IMR-90 (cell line): ENCODE measurements around the gene PJA1. TPM values are rescaled to one million over a fixed set of nuclear protein-coding genes. Genes with fewer than 3 reads are reported as not detected.

Experiments
- ATAC-seq: fragments of 200-7000 bp; cut with Tn5 transposase; 2 replicates; pipeline ENCODE4 v1.9.1; 2020; ENCODE audit warnings: low read depth, mild to moderate bottlenecking, moderate library complexity
- BruUV-seq: library from RNA; stranded (reverse); fragments of 400-500 nt; replicated peaks from 2 replicates; lab custom pipeline; 2021; lab: Mats Ljungman, UMichigan
- CTCF ChIA-PET: fragments of 300-600 bp; formaldehyde crosslinking; extraction: SDS; loops from one replicate; lab custom pipeline; 2021; ENCODE audit warnings: antibody characterized with exemption; lab: Yijun Ruan, JAX
- POLR2A ChIA-PET: fragments of 300-600 bp; sonication (Branson Sonifier 250); formaldehyde crosslinking; loops from one replicate; lab custom pipeline; 2022; ENCODE audit warnings: antibody characterized with exemption; ENCODE audit not compliant: unreplicated experiment; lab: Charles Lee
- DNase-seq: peaks from one replicate; pipeline ENCODE4 v3.0.0; 2013
- H2AFZ ChIP-seq: replicated peaks from 2 replicates; pipeline ENCODE3; 2013; ENCODE audit warnings: low read length, mild to moderate bottlenecking; ENCODE audit not compliant: poor library complexity
- H2AK5ac ChIP-seq: 2 replicates; pipeline ENCODE4 v1.6.1; 2013; ENCODE audit warnings: low read depth, low read length, inconsistent platforms
- H2AK9ac ChIP-seq: replicated peaks from 2 replicates; pipeline ENCODE3; 2013; ENCODE audit warnings: mild to moderate bottlenecking, low read depth, low read length, moderate library complexity; ENCODE audit not compliant: poor library complexity
- H2BK120ac ChIP-seq: 2 replicates; pipeline ENCODE4 v1.6.1; 2013; ENCODE audit warnings: low read depth, low read length, inconsistent platforms
- H2BK15ac ChIP-seq: 3 replicates; pipeline ENCODE4 v1.6.1; 2013; ENCODE audit warnings: low read depth, low read length, inconsistent platforms
- H2BK20ac ChIP-seq: 2 replicates; pipeline ENCODE4 v1.6.1; 2013; ENCODE audit warnings: low read depth, mild to moderate bottlenecking, inconsistent platforms, low read length, moderate library complexity
- H2BK5ac ChIP-seq: 2 replicates; pipeline ENCODE4 v1.6.1; 2013; ENCODE audit warnings: mild to moderate bottlenecking, low read depth, low read length, inconsistent platforms; ENCODE audit not compliant: poor library complexity, severe bottlenecking
- H3K14ac ChIP-seq: replicated peaks from 2 replicates; pipeline ENCODE4 v1.6.1; 2013; ENCODE audit warnings: low read depth, low read length, inconsistent platforms
- H3K18ac ChIP-seq: 2 replicates; pipeline ENCODE4 v1.6.1; 2013; ENCODE audit warnings: low read depth, low read length, control low read depth
- H3K23ac ChIP-seq: 2 replicates; pipeline ENCODE4 v1.6.1; 2013; ENCODE audit warnings: low read depth, low read length, inconsistent platforms
- H3K27ac ChIP-seq: 2 replicates; pipeline ENCODE4 v1.5.1; 2013; ENCODE audit warnings: mild to moderate bottlenecking, control low read depth, low read length; ENCODE audit not compliant: insufficient read depth
- H3K27me3 ChIP-seq: 2 replicates; pipeline ENCODE4 v1.6.1; 2013; ENCODE audit warnings: low read length; ENCODE audit not compliant: control insufficient read depth, insufficient read depth
- H3K36me3 ChIP-seq: 2 replicates; pipeline ENCODE4 v1.6.1; 2013; ENCODE audit warnings: low read length, mixed read lengths; ENCODE audit not compliant: control insufficient read depth, insufficient read depth
- H3K4ac ChIP-seq: 2 replicates; pipeline ENCODE4 v1.6.1; 2013; ENCODE audit warnings: low read depth, low read length, inconsistent platforms
- H3K4me1 ChIP-seq: 2 replicates; pipeline ENCODE4 v1.6.1; 2013; ENCODE audit warnings: low read length, mixed read lengths; ENCODE audit not compliant: control insufficient read depth, insufficient read depth
- H3K4me2 ChIP-seq: 2 replicates; pipeline ENCODE4 v1.6.1; 2013; ENCODE audit warnings: low read depth, mild to moderate bottlenecking, control low read depth, low read length, moderate library complexity
- H3K4me3 ChIP-seq: 2 replicates; pipeline ENCODE4 v1.5.1; 2013; ENCODE audit warnings: low read depth, mild to moderate bottlenecking, control low read depth, low read length, moderate library complexity; ENCODE audit not compliant: insufficient read depth
- H3K56ac ChIP-seq: 2 replicates; pipeline ENCODE4 v1.6.1; 2013; ENCODE audit warnings: low read length, inconsistent platforms; ENCODE audit not compliant: insufficient read depth; ENCODE audit errors: extremely low read depth
- H3K79me1 ChIP-seq, 2 experiments: 2 replicates each; pipeline ENCODE4 v1.6.1; 2013; ENCODE audit warnings: low read length in 2 of 2, inconsistent platforms in 1 of 2, low read depth in 1 of 2
- H3K9ac ChIP-seq: 2 replicates; pipeline ENCODE4 v1.6.1; 2013; ENCODE audit warnings: low read depth, low read length, control low read depth
- H3K9me1 ChIP-seq: 2 replicates; pipeline ENCODE4 v1.6.1; 2013; ENCODE audit warnings: low read length, inconsistent platforms; ENCODE audit not compliant: insufficient read depth
- H3K9me3 ChIP-seq: 2 replicates; pipeline ENCODE4 v1.6.1; 2013; ENCODE audit warnings: low read length; ENCODE audit not compliant: control insufficient read depth, insufficient read depth
- H4K20me1 ChIP-seq: 2 replicates; pipeline ENCODE4 v1.6.1; 2013; ENCODE audit warnings: low read length, inconsistent platforms; ENCODE audit not compliant: insufficient read depth
- H4K5ac ChIP-seq: 2 replicates; pipeline ENCODE4 v1.6.1; 2013; ENCODE audit warnings: mild to moderate bottlenecking, low read depth, low read length, control low read depth
- H4K8ac ChIP-seq, 2 experiments: 2 replicates each; pipeline ENCODE4 v1.6.1; 2013; ENCODE audit warnings: low read depth in 2 of 2, low read length in 2 of 2, control low read depth in 1 of 2, inconsistent platforms in 1 of 2
- H4K91ac ChIP-seq: 2 replicates; pipeline ENCODE4 v1.6.1; 2013; ENCODE audit warnings: low read depth, low read length, inconsistent platforms; ENCODE audit not compliant: insufficient read depth
- CTCF ChIP-seq: conservative IDR thresholded peaks from 2 replicates; pipeline ENCODE4 v1.5.1; 2012; ENCODE audit warnings: mild to moderate bottlenecking, low read depth, low read length, improper control_type of control experiment
- WGBS, 2 experiments: methylation state at CpG; one replicate each; pipeline versions ENCODE4 v1.1.5 to v1.1.7; 2013; ENCODE audit warnings: missing lambda C conversion rate in 2 of 2; ENCODE audit not compliant: insufficient read length in 1 of 2; ENCODE audit errors: extremely low coverage in 2 of 2; 5-methylcytosine and 5-hydroxymethylcytosine counted together
- dilution Hi-C: fragments of 300-500 bp; cut with HindIII; formaldehyde crosslinking; loops from one replicate; pipeline ENCODE4 v1.14.3; 2018; ENCODE audit warnings: low sequenced_read_pairs; ENCODE audit not compliant: unreplicated experiment
- in situ Hi-C: fragments of 300-500 bp; cut with MboI; formaldehyde crosslinking; loops from 3 replicates; pipeline ENCODE4 v1.14.3; 2019; ENCODE audit warnings: low sequenced_read_pairs, inconsistent platforms, mixed read lengths
- intact Hi-C: fragments of 100-400 bp; cut with micrococcal nuclease; formaldehyde crosslinking; loops from 2 replicates; pipeline ENCODE4 v1.10.0; 2022
- polyA plus RNA-seq, 3 experiments: library from polyadenylated mRNA; depleted of rRNA; stranded (reverse); fragments of >200 nt; gene quantifications; 2 replicates each; pipeline ENCODE4 v1.2.3, GENCODE V29; 2012; ENCODE audit warnings: low replicate concordance in 1 of 3
- total RNA-seq: library from RNA; depleted of rRNA; stranded (reverse); fragments of >200 nt; gene quantifications from 2 replicates; pipeline ENCODE4 v1.2.3, GENCODE V29; 2012

The PJA1 gene
- total and polyA plus RNA-seq, 2 of the 4 experiments (the other 2 are of a cell fraction) = 15.1 to 24.4 TPM

DNA sequence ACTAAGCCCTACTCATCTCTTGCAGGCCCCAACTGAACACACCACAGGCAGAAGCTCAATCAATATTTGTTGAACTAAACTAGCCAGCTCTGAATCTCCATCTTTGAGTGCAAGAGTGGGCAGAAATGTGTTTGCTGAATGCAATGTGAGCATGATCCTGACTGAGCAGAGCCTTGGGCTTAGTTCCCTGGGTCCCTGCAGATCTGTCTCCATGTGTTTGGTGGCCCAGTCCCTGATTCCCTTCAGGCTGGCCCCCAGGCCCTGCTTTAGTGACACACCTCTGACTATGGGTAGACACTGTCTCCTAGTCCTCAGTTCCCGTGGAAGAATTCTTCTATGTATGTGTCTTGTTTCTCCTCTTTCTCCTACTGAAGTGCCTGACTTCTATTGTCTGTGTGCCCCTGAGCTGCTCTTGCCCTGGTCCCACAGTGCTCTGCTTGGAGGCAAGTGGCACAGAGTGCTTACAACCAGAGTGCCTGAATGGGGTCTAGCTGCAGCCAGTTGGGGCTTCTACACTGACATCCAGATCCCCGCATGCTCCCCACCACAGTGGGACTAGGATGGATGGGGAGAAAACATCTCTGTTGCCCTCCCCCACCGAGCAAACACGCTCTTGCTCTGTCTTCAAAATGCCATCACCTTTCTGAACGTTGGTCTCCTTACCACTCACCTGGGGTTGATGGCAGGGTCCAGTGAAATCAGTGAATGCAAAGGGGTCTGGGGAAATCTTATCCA is 9.3 kb downstream of the PJA1 start:
- no peak overlapping the region for H2AK5ac ChIP-seq
- no CpG with 5 or more reads among the region's 5 CpGs for WGBS, 2 experiments
- in situ Hi-C loops = no loop called here

More for the DNA sequence above, 9.3 kb downstream of the PJA1 start:
- H3K9ac ChIP-seq = no peak overlapping the region
- H3K56ac ChIP-seq = no peak overlapping the region
- H3K4ac ChIP-seq = no peak overlapping the region
- no TSS peak for BruUV-seq
- no peak overlapping the region for H4K8ac ChIP-seq
- no peak overlapping the region for H3K27ac ChIP-seq
- no peak overlapping the region for H4K5ac ChIP-seq
- no peak overlapping the region for H2BK15ac ChIP-seq
- no peak for TF ChIP-seq CTCF
- ATAC-seq = no peak
- H3K9me1 ChIP-seq = no peaks in the 10 kb centered on the region
- H4K91ac ChIP-seq = no peak overlapping the region
- H3K23ac ChIP-seq = no peak overlapping the region
- H3K4me1 ChIP-seq = no peaks in the 10 kb centered on the region
- intact Hi-C loops = no loop called here
- H3K36me3 ChIP-seq = no peaks in the 10 kb centered on the region
- ChIA-PET POLR2A (no interaction called here), CTCF (interaction anchor here (0.5 kb wide), 1 partner anchor 101 kb away, joined by 4 read pairs; no protein-coding TSS in a partner anchor)
- no peak overlapping the region for H2AK9ac ChIP-seq
- no peak overlapping the region for H3K4me2 ChIP-seq
- dilution Hi-C loops = no loop called here
- 0 out of 2 replicates have a peak, but pooled peaks cover 6% of the 10 kb centered on the region for H4K20me1 ChIP-seq
- no peaks in the 10 kb centered on the region for H3K79me1 ChIP-seq
- no peak overlapping the region for H3K18ac ChIP-seq
- H2BK20ac ChIP-seq = no peak overlapping the region
- no peak overlapping the region for H3K14ac ChIP-seq
- DNase-seq = no peak
- no peak overlapping the region for H2BK120ac ChIP-seq
- no peak overlapping the region for H3K4me3 ChIP-seq
- no peak overlapping the region for H2BK5ac ChIP-seq
- peaks cover 3% of the 10 kb centered on the region for H3K27me3 ChIP-seq
- H2AFZ ChIP-seq = no peak overlapping the region
- H3K9me3 ChIP-seq = no peaks in the 10 kb centered on the region
